Subcutaneous adipose tissue (tissue), 4 donors: Measurements from ENCODE around the gene POLRMT. TPM values are rescaled to one million over a fixed set of nuclear protein-coding genes. Genes with fewer than 3 reads are reported as not detected.

Experiments
- CTCF ChIP-seq: fragments of 450-650 bp; IDR thresholded peaks from one replicate; pipeline ENCODE4 v1.5.1; 2016; ENCODE audit warnings: low read depth, mild to moderate bottlenecking, control low read depth, antibody characterized with exemption, moderate library complexity
- total RNA-seq, 4 donors: library from RNA; depleted of rRNA; stranded (reverse); fragments of >200 nt; gene quantifications; one replicate each; pipeline ENCODE4 v1.1.0, GENCODE V29; 2016

The POLRMT gene
- total RNA-seq, 4 donors from 2014 or later, result 11.9 to 41.4 (median 14.7) TPM

DNA sequence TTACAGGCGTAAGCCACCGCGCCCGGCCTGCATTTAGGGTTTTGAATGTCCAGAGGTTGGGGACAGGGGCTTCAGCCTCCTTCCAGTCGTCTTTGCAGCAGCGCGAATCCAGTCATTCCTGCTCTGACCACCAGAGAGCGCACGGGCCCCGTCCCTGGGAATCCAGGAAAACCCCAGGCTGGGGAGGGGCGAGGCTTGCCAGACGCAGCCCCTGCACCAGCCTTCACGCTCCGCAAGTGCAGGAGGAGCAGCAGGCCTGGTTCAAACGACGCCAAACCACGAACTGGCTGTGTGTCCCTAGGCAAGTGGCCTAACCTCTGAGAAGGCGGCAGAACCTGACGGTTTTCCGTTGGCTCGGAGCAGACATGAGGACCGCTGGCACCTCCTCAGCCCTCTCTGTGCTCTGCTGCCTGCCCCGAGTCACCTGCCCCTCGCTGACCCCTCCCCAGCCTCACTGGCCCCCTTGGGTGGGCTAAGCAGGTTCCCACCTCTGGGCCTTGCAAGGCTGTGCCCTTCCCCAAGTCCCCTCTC, 31.6 kb upstream of the POLRMT start:
- TF ChIP-seq CTCF, result no peak

DNA sequence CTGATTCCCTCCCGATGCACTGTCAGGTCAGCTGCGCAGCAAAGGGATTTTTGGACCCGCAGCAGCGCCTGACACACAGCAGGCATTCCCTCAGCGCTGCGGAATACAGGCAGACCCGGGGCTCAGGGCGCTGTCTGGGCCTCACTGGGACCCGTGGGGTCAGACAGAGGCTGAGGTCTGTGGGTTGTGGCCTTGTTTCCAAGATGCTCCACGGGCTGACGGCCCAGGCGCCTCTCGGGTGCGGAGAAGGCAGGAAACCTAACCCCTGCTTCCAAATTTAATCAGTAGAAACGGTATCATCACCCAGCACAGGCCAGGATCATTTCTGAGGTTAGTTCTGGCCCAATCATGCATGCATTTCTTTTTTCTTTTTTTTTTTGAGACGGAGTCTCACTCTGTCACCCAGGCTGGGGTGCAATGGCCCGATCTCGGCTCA, 30.4 kb upstream of the POLRMT start:
- TF ChIP-seq CTCF, result no peak

DNA sequence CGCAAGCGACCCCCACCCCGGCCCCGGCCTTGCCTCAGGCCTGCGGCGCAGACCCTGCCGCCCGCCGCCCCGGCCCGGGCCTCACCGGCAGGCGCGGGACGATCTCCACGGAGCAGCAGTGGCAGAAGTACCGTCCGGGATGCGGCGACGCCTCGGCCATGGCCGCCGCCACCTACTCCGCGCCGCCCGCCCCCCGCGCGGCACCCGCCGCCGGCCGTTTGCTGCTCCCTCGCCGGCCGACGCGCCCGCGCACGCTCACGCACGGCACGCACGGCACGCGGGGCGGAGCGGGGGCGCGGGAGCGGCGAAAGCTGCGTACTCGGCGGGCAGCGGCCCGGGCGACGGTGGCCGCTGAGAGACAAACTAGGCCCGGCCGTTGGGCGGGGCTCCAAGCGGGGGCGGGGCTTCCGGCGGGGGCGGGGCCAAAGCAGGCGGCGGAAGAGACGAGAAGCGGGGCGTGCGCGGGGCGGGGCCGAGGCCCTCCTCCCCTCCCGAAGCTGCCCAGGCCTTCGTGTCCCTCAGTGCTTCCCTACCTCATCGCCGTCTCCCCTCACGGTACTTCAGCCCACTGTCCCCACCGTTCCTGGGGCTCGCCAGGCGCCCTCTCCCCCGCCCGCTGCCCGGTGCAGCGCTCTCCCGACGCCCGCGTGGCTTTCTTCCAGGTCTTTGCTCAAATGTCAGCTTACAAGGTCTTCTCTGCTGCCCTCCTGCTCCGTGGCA, 29.8 kb upstream of the POLRMT start, which contains the start of gene RNF126:
RNF126 (minus strand) TSS at position 253 of the 720 bp plus-strand sequence; CDS start at position 160, 93 bp downstream.
- TF ChIP-seq CTCF, result no peak

- TF ChIP-seq CTCF, result no peak
Measured at GRCh38 chr19:662207-662961, 29.0 kb upstream of the POLRMT start.

DNA sequence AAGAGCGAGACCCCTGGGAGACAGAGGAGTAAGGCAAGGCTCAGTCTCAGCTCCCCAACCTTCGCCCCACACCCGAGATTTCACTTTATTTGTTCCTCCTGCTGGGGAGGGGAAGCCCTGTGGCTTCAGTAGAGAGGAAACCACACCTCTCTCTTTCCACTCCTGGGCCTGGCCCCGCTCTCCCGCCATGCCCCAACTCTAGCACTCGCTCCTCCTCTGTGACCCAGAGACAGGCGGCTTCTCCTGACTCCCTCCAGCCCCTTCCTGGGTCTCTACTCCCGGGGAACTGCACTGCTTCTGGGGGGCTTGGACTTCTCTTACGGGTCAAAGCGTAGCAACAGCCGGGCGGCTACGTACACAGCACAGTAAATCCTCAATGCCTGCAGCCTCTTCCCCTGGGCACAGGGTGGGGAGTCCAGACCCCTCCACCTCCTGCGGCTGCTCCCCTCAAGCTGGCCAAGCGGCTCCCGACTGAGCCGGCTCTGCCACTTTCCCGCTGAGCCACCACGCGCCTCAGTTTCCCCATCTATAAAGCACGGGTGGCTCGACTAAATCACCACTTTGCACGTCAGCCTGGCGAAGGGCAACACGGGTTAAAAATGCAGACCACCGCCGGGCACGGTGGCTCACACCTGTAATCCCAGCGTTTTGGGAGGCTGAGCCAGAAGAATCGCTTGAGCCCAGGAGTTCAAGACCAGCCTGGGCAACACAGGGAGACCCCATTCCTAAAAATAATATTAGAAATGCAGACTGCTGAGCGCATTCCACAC, 28.3 kb upstream of the POLRMT start:
- TF ChIP-seq CTCF, result no peak

DNA sequence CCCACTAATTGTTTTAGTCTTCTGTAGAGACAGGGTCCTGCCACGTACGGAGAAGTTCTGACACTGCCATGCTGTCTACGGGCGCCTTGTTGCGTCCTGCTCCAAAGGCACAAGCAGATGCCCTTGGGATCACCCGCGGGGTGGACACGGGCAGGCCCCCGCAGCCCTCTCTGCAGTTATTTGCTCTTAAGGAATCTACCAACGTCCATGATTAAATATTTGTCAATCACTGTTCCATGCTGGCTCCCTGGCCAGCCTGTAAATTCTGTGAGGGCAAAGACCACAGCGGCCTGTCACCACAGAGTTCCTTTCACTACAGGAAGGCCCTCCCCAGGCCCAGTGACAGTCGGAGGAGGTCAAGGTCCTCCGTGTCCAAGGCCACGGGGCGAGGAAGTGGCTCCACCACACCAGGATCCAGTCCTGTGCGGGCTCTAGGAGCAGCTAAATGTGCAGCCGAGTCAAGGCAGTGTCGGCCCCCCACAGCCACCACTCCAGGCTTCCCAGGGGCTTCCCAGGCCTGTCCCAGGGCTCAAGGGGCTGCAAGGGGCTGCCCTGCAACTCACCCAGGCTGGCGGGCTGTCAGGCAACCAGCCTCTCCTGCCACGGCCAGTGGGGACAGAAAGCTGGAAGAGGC, 27.6 kb upstream of the POLRMT start:
- no peak for TF ChIP-seq CTCF
